Dendritic cell treated with granulocyte-macrophage colony-stimulating factor and Interleukin-4, amounts not matched to agents 40 ng/mL and 50 ng/mL, for 4 days (primary cell): ENCODE measurements around the gene ADD1.

Experiments
- H3K27ac Mint-ChIP-seq: one replicate; pipeline ENCODE4 v1.8.0; 2022; ENCODE audit warnings: mild to moderate bottlenecking, mixed read lengths
- H3K27me3 Mint-ChIP-seq: one replicate; pipeline ENCODE4 v1.8.0; 2022; ENCODE audit warnings: mild to moderate bottlenecking, mixed read lengths
- H3K36me3 Mint-ChIP-seq: one replicate; pipeline ENCODE4 v1.8.0; 2022; ENCODE audit warnings: low read depth, mixed read lengths
- H3K4me1 Mint-ChIP-seq: one replicate; pipeline ENCODE4 v1.8.0; 2022; ENCODE audit warnings: low read depth, mixed read lengths
- H3K4me3 Mint-ChIP-seq: one replicate; pipeline ENCODE4 v1.8.0; 2022; ENCODE audit warnings: mild to moderate bottlenecking, moderate library complexity, mixed read lengths
- H3K9me3 Mint-ChIP-seq: one replicate; pipeline ENCODE4 v1.8.0; 2022; ENCODE audit warnings: mixed read lengths
- intact Hi-C: fragments of 100-400 bp; cut with micrococcal nuclease; formaldehyde crosslinking; loops from one replicate; pipeline ENCODE4 v1.15.0; 2022

The ADD1 gene

GRCh38 chr4:2961811-2962441 lies 118.3 kb downstream of the ADD1 start:
- intact Hi-C loops, result loop anchor here (10.0 kb wide), 1 partner anchor 113 kb away; the partner anchor contains the start of genes HTT and HTT-AS
- peaks cover 39% of the 10 kb centered on the region for H3K4me1 Mint-ChIP-seq
- no peaks in the 10 kb centered on the region for H3K9me3 Mint-ChIP-seq
- peak overlapping the region; percentile 94 for H3K27ac Mint-ChIP-seq
- H3K36me3 Mint-ChIP-seq, result peaks cover 42% of the 10 kb centered on the region
- H3K4me3 Mint-ChIP-seq, result peak overlapping the region; percentile 93
- H3K27me3 Mint-ChIP-seq, result peaks cover 4% of the 10 kb centered on the region

DNA sequence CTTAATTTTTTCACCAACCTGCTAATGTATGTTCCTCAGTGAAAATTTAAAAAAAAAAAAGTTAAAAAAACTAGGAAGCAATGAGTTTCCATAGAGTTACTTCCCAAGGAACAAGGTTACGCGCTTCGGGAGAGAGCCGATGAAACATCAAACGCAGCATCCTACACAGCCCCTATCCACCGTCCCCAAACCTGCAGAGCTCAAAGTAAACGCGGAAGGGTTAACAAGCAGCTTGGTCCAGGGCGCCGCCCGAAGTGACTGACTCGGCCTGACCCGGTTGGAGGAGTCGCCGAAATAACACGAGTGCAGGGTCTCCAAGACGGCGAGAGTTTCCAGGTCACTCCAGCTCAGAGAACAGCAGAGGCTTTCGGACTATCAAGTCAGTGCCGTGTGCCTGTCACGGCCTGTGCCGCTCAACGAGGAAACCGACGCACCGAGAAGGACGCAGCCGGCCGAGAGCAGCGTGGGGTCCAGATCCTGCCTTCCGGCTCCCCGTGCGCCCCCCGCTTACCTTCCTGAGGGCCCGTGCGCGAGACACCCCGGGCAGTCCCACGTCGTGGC lies 119.0 kb downstream of the ADD1 start:
- intact Hi-C loops, result loop anchor here (1.0 to 10.0 kb wide), 2 partner anchors 28 to 112 kb away; partner anchors contain the start of genes HTT and HTT-AS
- H3K36me3 Mint-ChIP-seq, result peaks cover 34% of the 10 kb centered on the region
- peak overlapping the region; percentile 93 for H3K4me3 Mint-ChIP-seq
- H3K9me3 Mint-ChIP-seq, result no peaks in the 10 kb centered on the region
- H3K27ac Mint-ChIP-seq, result peak overlapping the region; percentile 94
- peaks cover 4% of the 10 kb centered on the region for H3K27me3 Mint-ChIP-seq
- peaks cover 39% of the 10 kb centered on the region for H3K4me1 Mint-ChIP-seq

GRCh38 chr4:2963175-2963965 lies 119.7 kb downstream of the ADD1 start, which contains the start of the genes GRK4 and NOP14:
Gene GRK4 (plus strand): TSS chr4:2963571. CDS start chr4:2964071, 500 bp downstream.
Gene NOP14 (minus strand): TSS chr4:2963406. CDS start chr4:2963319, 87 bp downstream.
- intact Hi-C loops, result loop anchor here (1.0 to 10.0 kb wide), 2 partner anchors 29 to 111 kb away; partner anchors contain the start of genes HTT and HTT-AS
- peaks cover 4% of the 10 kb centered on the region for H3K27me3 Mint-ChIP-seq
- H3K4me3 Mint-ChIP-seq, result peak within 1 kb of the TSS; percentile 93
- peak within 1 kb of the TSS; percentile 94 for H3K27ac Mint-ChIP-seq
- H3K9me3 Mint-ChIP-seq, result no peaks in the 10 kb centered on the region
- H3K4me1 Mint-ChIP-seq, result peaks cover 39% of the 10 kb centered on the region
- H3K36me3 Mint-ChIP-seq, result peaks cover 28% of the 10 kb centered on the region

GRCh38 chr4:2963966-2964471 lies 120.4 kb downstream of the ADD1 start:
- Mint-ChIP-seq H3K9me3 (no peaks in the 10 kb centered on the region), H3K27me3 (peaks cover 4% of the 10 kb centered on the region), H3K4me3 (peak overlapping the region; percentile 93), H3K36me3 (peaks cover 22% of the 10 kb centered on the region), H3K4me1 (peaks cover 39% of the 10 kb centered on the region), H3K27ac (peak overlapping the region; percentile 81)
- intact Hi-C loops, result loop anchor here (1.0 to 10.0 kb wide), 2 partner anchors 30 to 111 kb away; partner anchors contain the start of genes HTT and HTT-AS

DNA sequence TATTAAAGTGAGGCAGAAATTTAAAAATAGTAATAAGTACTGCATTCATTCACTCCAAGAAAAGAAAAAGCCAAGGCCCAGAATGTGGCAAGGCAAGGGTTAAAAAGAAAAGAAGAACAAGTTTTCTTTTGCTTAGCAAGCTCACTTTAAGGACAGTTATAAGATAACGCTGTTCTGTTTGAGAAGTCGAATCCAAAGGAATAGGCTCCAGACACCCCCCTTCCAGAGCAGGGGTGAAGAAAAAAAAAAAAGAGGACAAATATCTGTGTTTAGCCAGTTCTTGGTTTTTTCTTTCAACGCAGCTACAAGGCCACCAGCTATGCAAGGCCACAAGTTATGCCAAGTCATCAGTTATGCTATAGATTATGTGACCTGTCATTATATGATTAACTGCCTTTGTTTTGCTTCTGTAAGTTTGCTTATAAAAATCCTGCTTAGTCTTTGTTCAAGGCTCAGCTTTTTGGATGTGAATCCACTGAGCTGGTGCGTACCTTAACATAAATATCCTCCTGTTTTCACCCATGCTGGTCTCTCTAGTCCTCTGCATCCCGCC lies 121.1 kb downstream of the ADD1 start:
- no peaks in the 10 kb centered on the region for H3K9me3 Mint-ChIP-seq
- intact Hi-C loops, result loop anchor here (10.0 kb wide), 1 partner anchor 110 kb away; the partner anchor contains the start of genes HTT and HTT-AS
- H3K27me3 Mint-ChIP-seq, result peaks cover 4% of the 10 kb centered on the region
- H3K4me1 Mint-ChIP-seq, result peaks cover 34% of the 10 kb centered on the region
- H3K27ac Mint-ChIP-seq, result peak overlapping the region; percentile 81
- peak overlapping the region; percentile 93 for H3K4me3 Mint-ChIP-seq
- peaks cover 14% of the 10 kb centered on the region for H3K36me3 Mint-ChIP-seq

DNA sequence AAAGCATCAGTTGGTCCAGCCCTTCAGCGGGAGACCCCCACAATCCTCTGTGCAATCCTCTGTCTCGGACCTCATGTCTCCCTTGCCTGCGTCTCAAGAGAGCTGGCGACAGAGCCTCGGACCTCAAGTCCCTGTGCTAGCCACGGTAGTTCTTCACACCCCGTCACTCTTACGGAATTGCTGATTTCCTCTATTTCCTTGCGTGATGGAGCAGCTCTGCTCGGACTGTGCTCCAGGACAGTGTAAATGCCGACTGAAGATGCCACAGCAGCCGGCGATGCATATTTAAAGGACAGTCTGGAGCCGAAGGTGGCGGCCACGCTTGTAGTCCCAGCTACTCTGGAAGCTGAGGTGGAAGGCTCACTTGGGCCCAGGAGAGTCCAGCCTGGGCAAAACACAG lies 121.6 kb downstream of the ADD1 start:
- peaks cover 4% of the 10 kb centered on the region for H3K27me3 Mint-ChIP-seq
- H3K4me1 Mint-ChIP-seq, result peaks cover 34% of the 10 kb centered on the region
- peak overlapping the region; percentile 0 for H3K4me3 Mint-ChIP-seq
- H3K36me3 Mint-ChIP-seq, result peaks cover 12% of the 10 kb centered on the region
- intact Hi-C loops, result loop anchor here (10.0 kb wide), 1 partner anchor 110 kb away; the partner anchor contains the start of genes HTT and HTT-AS
- H3K27ac Mint-ChIP-seq, result no peak overlapping the region
- H3K9me3 Mint-ChIP-seq, result no peaks in the 10 kb centered on the region

DNA sequence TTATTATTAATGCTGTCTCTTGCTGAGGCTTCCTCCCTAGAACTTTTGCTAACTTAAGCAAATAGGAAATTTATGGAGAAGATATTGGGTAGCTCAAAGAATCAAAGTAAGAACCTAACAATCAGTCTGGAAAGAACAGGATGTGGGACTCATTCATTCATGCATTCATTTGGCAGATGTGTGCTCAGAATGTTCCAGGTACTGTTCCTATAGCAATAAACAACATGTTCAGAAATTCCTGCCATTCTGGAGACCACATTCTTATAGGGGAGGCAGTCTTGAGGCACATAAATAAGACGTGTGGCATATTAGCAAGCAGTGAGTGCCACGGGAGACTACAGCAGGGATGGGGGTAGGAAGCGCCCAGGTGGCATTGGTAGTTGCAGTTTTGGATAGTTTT lies 124.7 kb downstream of the ADD1 start:
- peaks cover 5% of the 10 kb centered on the region for H3K36me3 Mint-ChIP-seq
- no peak overlapping the region for H3K4me3 Mint-ChIP-seq
- H3K4me1 Mint-ChIP-seq, result peaks cover 21% of the 10 kb centered on the region
- no peak overlapping the region for H3K27ac Mint-ChIP-seq
- peaks cover 4% of the 10 kb centered on the region for H3K27me3 Mint-ChIP-seq
- H3K9me3 Mint-ChIP-seq, result no peaks in the 10 kb centered on the region
- intact Hi-C loops, result loop anchor here (10.0 kb wide), 1 partner anchor 106 kb away; the partner anchor contains the start of genes HTT and HTT-AS

GRCh38 chr4:2971275-2971674 lies 127.6 kb downstream of the ADD1 start:
- no peaks in the 10 kb centered on the region for H3K36me3 Mint-ChIP-seq
- H3K9me3 Mint-ChIP-seq, result no peaks in the 10 kb centered on the region
- H3K4me1 Mint-ChIP-seq, result no peaks in the 10 kb centered on the region
- H3K27ac Mint-ChIP-seq, result no peak overlapping the region
- H3K27me3 Mint-ChIP-seq, result peaks cover 1% of the 10 kb centered on the region
- intact Hi-C loops, result no loop called here
- H3K4me3 Mint-ChIP-seq, result no peak overlapping the region

- intact Hi-C loops, result loop anchor here (5.0 kb wide), 1 partner anchor 60 kb away; no protein-coding TSS in a partner anchor
- Mint-ChIP-seq H3K36me3 (no peaks in the 10 kb centered on the region), H3K9me3 (peaks cover 24% of the 10 kb centered on the region), H3K27me3 (peaks cover 8% of the 10 kb centered on the region), H3K4me3 (no peak overlapping the region), H3K4me1 (peaks cover 5% of the 10 kb centered on the region), H3K27ac (no peak overlapping the region)
Measured at GRCh38 chr4:2977211-2978088, 133.8 kb downstream of the ADD1 start.
